Activated CD4-positive, alpha-beta T cell treated with anti-CD3 and anti-CD28 coated beads, Interleukin-2, amount 50 U/mL, for 16 hours (primary cell): ENCODE results near the gene DTX4.
"Not testable (repeated sequence)": the region's sequence is repeated elsewhere in the genome, so short reads cannot be mapped to it uniquely, and the experiment has no call there.

Source experiments
- DNase-seq: peaks from one replicate; pipeline ENCODE4 v3.0.0-alpha.2; 2020

The DTX4 gene

DNA sequence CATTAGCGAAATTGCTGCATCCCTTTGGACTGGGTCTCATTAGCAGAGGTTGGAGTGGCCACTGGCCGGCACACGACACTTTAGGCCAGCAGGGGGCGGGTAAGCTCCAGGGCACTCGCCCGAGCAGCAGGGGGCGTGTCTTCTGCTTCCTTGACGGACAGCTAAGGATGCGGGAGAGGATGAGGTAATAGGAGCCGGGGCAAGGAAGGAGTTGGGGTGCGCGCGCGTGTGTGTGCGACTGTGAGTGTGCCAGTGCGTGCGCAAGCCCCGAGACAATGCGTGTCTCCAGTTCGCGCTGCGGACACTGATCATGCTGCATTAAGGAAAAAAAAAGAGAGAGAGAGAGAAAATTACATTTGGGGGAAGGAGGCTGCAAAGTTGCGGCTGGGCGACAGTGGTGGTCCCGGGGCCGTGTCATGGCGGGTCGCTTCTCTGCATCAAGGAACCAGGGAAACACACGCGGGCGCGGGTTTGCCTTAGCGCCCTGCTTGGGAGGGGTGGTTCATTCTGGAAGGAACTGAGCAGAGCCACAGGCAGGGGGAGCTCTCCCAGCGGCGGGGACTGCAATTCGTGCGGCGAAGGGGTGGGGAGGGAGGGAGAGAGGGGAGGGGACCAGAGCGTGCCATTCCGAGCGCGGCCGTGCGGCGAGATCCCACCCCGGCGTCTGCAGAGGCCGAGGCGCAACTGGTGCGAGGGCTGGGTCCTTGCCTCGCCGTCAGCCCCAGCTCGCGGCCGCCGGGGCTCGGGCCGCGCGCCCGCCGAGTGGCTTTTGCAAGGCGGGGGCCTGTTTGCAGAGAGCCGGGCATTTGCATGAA is at the start of gene DTX4:
DTX4 (plus strand) TSS at position 625 of the 815 bp plus-strand sequence. CDS start 464 bp downstream, outside the sequence.
- DNase-seq: peak; percentile 92

GRCh38 chr11:59135648-59136461 is 36.1 kb upstream of the DTX4 start:
- peak; percentile 87 for DNase-seq

DNA sequence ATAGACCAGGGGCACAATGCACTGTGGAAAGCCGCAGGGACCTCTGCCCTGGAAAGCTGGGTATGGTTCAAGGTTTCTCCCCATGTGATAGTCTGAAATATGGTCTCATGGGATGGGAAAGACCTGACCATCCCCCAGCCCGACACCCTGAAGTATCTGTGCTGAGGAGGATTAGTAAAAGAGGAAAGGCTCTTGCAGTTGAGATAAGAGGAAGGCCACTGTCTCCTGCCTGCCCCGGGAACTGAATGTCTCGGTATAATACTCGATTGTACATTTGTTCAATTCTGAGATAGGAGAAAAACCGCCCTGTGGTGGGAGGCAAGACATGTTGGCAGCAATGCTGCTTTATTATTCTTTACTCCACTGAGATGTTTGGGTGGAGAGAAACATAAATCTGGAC is 35.4 kb upstream of the DTX4 start:
- not testable (repeated sequence) for DNase-seq

DNA sequence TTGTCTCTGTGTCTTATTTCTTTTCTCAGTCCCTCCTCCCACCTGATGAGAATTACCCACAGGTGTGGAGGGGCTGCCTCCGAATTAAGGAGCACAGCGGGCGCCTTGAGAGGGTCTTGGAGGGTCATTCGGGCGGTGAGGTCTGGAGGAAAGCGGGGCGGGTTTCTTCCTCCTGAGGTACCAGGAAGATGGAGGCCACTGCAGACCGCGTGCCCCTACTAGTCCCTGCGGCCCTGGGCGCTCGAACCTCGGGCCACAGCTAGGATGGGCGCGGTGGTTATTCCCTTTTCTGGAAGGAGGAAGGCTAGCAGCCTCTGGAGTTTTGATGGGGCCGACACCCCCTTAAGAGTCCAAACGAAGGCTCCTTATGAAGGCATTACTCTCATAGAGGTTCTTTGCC is 34.7 kb upstream of the DTX4 start:
- DNase-seq: no peak

GRCh38 chr11:59138643-59139042 is 33.3 kb upstream of the DTX4 start:
- DNase-seq: no peak

GRCh38 chr11:59141191-59141590 is 30.7 kb upstream of the DTX4 start:
- no peak for DNase-seq

GRCh38 chr11:59141673-59142460 is 30.1 kb upstream of the DTX4 start:
- DNase-seq: no peak

DNA sequence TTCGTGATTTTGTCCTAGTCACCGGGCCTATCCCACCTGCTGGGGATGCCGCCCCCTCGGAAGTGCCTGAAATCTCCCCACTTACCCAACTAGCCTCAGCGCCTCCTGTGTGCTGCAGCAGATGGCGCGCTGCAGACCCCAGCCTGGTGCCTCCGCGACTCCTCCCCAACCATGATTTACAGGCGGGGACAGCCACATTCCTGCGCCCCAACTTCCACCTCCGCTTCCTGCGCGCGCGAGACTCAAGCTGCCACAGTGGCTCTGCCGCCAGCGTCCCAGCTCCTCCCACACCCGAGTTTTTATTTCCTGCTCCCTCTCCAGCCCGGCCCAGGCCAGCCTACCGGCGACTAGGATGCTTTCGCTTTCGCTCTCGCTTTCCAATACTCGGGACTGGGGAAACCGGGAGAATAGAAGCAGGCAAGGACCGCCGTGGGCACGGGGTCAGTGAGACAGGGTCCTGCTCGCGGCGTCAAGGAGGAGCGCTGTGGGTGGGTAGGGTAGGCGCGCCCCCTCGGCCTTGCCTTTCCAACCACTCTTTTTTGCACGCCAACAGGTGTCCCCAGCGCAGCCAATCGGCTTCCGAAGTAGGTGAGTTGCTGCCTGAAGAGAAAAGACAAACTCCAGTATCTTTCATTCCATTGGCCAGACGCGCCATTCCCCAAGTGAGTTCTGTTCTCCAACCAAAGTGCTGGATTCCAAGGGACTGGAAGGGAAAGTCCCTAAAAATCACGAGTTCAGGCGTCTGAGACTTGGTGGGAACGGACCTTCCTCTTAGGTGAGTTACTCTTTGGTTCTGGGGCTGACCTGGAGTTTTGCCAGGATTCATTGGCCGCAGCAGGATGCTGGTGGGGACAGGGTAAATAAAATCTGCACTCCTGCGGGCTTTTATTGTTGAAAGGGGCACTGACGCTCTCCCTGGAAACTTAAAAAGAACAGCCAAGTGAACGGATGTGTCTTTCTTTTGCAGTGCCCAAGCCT is 29.1 kb upstream of the DTX4 start, which contains the start of gene FAM111A:
FAM111A (plus strand) TSS at position 327 of the 978 bp plus-strand sequence. CDS start 6,017 bp downstream, outside the sequence.
- DNase-seq: peak; percentile 92

DNA sequence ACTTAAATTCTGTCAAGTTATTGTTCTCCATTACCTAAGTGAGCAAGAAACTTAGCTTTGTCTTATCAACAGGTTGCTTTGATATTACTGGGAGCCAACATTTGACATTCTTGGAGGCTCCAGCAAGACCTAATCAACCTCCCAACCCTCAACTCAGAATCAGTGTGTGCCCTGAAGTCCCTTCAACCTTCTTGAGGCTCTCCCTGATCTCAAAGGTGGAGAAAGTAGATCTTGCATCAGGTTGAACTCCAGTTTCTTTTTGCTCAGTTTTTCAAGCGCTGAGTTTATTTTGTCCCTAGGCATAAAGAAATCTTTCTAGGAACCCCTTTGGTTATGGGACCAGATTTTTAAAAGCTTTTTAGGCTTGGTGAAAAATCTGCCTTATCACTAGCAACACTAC is 27.8 kb upstream of the DTX4 start:
- DNase-seq: peak; percentile 8

DNA sequence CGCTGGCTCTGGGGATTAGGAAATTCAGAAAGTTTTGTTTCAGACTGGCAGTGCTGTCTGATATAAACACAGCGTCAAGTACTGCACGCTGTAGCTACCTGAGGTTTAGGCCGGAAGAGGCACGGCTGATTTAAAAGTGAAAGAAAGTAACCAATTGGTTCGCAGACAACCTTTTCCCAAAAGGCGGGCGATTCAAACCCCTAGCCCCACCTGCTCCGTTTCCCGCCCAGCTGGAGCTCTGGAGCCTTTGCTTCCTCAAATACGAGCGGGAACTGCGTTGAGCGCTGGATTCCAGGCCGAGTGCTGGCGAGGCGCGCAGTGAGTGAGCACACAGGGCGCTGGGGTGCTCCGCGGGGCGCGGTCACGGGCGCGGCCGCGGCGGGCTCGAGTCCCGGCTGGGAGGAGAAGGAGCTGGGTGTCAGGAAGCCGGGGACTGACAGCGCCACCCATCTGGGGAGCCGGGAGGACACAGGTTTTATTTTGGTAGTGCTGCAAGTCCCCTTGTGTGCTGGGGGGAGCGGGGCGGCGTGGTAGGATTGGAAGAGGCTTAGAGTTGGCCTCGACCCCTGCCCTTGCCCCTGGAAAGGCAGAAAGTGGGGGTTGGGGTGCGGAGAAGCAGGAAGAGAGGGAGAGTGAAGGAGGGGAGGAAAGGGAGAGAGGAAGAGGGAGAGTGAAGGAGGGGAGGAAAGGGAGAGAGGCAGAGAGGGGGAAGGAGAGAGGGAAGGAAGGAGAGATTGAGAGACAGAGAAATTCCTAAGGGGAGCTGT is 27.2 kb upstream of the DTX4 start:
- peak; percentile 87 for DNase-seq

- no peak for DNase-seq
These were observed 26.4 kb upstream of the DTX4 start for GRCh38 chr11:59145534-59145933.

DNA sequence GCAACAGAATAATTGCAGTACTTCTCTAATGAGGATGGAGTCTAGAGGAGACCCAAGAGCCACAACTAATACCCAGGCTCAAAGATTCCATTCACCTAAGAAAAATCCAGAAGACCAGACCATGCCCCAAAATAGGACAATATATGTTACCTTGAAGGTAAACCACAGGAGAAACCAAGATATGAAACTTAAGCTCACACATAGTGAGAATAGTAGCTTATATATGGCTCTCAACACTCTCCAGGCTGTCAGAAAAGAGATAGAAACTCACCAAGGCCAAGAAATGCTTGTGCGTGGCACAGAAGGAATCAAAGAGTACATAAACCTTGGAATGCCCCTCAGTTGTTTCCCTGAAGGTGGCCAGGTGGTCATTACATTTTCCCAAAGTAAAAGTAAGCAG is 20.2 kb upstream of the DTX4 start:
- DNase-seq: no peak

- peak; percentile 63 for DNase-seq
These were observed 19.5 kb upstream of the DTX4 start for GRCh38 chr11:59152312-59152951.

GRCh38 chr11:59154610-59155009 is 17.3 kb upstream of the DTX4 start:
- no peak for DNase-seq

GRCh38 chr11:59157433-59157832 is 14.5 kb upstream of the DTX4 start:
- no peak for DNase-seq

- peak; percentile 72 for DNase-seq
These were observed 13.5 kb upstream of the DTX4 start for GRCh38 chr11:59158206-59159068.

DNA sequence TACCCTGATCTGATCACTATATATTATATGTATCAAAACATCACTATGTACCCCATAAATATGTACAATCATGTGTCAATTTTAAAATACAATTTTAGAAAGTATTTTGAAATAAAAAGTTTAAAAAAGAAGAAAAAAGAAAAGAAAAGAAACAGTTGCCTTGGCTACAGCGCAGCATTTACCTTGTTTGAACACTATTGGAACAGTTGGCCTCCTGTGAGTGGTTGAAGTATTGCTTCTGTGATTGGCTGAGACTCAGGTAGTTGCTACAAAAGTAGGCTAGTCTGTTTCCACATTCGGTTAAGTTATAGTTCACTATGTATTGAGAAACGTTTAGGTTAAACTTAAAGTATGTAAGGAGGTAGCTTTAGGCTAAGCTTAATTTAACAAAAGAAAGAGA is 7.9 kb upstream of the DTX4 start:
- no peak for DNase-seq

GRCh38 chr11:59172345-59173079 is 580 bp downstream of the DTX4 start:
- no peak for DNase-seq
